SK-MEL-5 (cell line): ENCODE results near the gene EGFL7. TPM values are rescaled to one million over a fixed set of nuclear protein-coding genes. Genes with fewer than 3 reads are reported as not detected.

ENCODE experiments used
- DNase-seq: peaks from one replicate; pipeline ENCODE4 v3.0.0-alpha.2; 2016; ENCODE audit warnings: low read depth, low spot score
- in situ Hi-C: cut with HindIII; loops from 2 replicates; pipeline ENCODE4 v1.10.0; 2016; ENCODE audit warnings: low sequenced_read_pairs, high pct_unique_total_duplicates, low pct_unique_long_range_greater_than_20kb
- polyA plus RNA-seq, 2 experiments: library from polyadenylated mRNA; depleted of rRNA; stranded (reverse); fragments of >200 nt; gene quantifications; 2 replicates each; pipeline ENCODE4 v1.2.3, GENCODE V29; 2015
- total RNA-seq: library from RNA; depleted of rRNA; stranded (reverse); fragments of >200 nt; shearing (Covaris generic); gene quantifications from 2 replicates; pipeline ENCODE4 v1.2.3, GENCODE V29; 2014; rRNA removed

The EGFL7 gene
- total RNA-seq: 61.5 and 66.9 TPM in 2 replicates
- 149 and 171 TPM in 2 replicates for polyA plus RNA-seq (2015; cell fraction: cytosol; rRNA removed)
- 32.6 and 36.2 TPM in 2 replicates for polyA plus RNA-seq (2015; cell fraction: nucleus; rRNA removed)

DNA sequence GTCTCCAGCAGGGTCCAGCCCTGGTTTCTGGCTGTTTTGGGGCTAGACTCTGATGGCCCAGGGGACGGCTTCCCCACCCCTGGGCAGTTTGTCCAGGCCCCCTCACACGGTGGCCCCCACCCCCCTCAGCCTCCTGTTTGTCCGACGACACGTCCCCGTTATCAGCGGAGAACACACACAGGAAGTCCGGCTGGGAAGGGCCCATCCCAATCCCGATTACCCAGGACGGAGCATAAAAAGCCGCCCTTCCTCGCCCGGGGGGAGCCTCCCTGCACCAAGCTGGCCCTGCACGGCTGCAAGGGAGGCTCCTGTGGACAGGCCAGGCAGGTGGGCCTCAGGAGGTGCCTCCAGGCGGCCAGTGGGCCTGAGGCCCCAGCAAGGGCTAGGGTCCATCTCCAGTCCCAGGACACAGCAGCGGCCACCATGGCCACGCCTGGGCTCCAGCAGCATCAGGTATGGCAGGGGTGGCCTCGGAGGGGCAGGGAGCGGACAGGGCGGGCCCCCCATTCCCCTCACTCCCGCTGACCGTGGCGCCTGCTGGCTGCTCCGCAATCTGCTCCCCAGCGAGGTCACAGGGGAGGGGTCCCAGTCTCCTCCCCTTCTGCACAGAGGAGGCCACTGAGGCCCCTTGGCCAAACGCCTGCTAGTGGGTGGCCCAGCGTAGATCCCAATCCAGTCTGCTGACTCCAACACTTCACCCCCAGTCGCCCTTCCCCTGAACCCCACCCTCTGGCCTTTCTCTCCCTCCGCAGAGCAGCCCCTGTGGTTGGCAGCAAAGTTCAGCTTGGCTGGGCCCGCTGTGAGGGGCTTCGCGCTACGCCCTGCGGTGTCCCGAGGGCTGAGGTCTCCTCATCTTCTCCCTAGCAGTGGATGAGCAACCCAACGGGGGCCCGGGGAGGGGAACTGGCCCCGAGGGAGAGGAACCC, at the start of gene EGFL7:
TSS of gene EGFL7 (plus strand) at position 261 of the 926 bp plus-strand sequence. CDS start 5,367 bp downstream, outside the sequence.
- in situ Hi-C loops: no loop called here
- no peak for DNase-seq

DNA sequence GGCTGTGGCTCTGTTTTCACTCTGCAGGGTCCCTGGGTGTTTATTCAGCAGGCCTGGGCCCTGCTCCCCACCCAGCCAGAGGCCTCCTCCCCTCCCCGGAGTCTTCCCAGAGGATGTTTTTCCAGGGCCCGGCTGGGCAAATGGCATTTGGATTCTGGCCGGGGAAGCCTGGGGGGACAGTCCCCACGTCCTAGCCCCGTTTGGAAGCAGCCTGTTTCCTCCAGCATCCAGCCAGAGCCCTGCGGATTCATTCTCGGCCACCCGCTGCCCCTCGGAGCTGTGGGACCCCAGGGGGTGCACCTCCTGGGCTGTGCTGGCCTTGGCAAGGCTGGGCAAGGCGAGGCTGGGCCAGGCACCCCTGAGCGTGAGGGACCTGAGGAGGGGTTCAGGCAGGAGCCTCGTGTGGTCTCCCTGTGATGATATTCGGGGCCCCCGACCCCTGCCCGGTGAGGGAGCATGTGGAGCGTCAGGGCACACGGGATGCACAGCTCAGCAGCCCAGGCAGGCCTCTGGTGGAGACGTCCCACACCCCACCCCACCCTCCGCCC, 48.8 kb upstream of the EGFL7 start:
- DNase-seq: no peak
- in situ Hi-C loops: no loop called here

DNA sequence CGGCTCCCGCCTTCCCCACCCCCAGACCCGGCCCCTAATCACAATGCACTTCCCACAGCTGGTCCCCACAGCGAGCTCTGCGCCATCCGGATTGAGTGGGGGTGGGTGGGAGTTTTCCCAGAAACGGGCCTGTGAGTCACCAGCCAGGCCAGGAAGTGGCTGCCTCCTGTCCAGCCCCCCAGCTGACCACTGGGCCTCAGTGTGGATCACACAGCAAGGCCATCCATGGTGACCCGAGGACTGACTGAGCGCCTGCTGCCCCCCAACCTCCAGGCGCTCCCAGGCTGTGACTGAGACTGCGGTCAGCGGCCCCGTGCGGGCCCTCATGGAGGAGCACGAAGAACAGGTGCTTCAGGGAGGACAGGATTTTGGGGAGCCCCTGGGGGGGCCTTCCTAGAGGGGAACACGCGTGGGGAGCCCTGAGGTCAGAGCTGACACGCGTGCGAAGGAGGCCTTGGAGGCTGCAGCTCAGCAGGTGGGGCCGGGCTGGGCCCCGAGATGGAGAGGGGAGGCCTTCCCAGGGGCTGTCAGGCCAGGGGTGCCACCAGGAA, 48.3 kb upstream of the EGFL7 start:
- in situ Hi-C loops: no loop called here
- no peak for DNase-seq

DNA sequence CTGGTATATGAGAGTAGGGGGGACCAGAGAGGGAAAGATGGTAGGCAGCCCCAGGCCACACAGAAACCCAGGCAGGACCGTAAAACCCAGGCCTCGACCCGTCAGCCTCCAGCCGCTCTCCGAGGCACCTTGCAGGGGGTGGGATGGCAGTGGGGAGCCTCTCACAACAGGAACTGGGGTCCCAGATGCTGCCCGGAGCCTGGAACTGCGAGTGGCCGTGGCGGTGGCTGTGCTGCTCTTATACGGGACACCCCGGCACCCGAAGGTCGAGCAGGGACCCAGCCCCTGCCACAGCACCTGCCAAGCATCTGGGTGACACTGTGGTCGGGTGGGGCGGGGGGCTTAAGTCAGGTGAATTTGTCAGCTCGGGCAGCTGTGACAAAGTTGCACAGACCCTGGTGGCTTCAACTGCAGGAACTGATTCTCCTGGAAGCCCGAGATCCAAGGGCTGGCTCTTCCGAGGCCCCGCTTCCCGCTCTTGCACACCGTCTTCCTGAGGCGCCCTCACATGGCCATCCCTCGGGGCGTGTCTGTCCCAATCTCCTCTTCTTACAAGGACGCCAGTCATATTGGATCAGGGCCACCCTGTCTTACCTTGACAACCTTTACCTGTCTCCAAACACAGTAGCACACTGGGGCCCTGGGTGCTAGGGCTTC, 47.6 kb upstream of the EGFL7 start:
- DNase-seq: no peak
- in situ Hi-C loops: no loop called here

DNA sequence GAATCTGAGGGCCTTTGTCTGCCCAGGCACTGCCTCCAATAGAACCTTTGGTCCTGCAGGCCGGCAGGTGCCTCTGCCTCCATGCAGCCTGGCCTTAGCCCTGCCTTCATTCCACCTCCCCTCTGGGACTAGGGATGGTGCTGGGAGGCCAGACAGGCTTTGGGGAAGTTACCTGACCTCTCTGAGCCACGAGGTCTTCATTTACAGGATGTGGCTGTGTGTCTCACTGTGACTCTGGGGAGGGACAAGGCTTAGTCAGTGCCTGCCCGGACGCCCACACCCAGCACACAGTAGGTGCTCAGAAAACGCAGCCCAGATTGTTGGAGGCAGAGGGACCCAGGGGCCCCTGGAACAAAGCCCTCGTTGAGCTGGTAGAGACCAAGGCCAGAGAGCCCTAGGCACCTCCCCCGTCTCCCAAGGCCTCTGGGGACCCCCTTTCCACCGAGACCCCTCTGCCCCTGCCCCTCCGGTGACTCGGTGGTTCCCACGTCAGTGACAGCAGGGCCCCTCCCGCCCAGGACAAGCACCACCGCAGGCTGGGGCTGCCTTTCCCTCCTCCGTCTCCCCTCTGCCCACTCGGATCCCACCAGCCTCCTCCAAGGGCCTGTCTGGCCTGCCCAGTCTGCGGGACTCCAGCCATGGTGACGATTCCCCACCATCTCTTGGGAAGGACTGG, 46.9 kb upstream of the EGFL7 start:
- in situ Hi-C loops: no loop called here
- DNase-seq: no peak

DNA sequence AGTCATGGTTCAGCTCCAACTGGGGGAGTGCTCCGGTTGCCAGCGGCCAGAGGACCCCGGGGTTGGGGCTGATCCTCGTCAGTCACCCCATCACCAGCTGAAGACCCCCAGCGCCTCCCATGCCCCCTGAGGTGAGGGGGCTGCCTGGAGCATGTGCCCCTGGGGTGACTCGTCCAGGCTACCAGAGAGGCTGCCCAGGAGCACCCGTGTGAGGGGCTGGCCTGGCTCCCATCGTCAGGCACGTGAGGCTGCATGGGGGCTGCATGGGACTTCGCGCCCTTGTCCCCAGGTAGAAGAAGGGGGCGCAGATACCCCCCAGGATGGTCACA, 46.4 kb upstream of the EGFL7 start:
- DNase-seq: no peak
- in situ Hi-C loops: no loop called here

DNA sequence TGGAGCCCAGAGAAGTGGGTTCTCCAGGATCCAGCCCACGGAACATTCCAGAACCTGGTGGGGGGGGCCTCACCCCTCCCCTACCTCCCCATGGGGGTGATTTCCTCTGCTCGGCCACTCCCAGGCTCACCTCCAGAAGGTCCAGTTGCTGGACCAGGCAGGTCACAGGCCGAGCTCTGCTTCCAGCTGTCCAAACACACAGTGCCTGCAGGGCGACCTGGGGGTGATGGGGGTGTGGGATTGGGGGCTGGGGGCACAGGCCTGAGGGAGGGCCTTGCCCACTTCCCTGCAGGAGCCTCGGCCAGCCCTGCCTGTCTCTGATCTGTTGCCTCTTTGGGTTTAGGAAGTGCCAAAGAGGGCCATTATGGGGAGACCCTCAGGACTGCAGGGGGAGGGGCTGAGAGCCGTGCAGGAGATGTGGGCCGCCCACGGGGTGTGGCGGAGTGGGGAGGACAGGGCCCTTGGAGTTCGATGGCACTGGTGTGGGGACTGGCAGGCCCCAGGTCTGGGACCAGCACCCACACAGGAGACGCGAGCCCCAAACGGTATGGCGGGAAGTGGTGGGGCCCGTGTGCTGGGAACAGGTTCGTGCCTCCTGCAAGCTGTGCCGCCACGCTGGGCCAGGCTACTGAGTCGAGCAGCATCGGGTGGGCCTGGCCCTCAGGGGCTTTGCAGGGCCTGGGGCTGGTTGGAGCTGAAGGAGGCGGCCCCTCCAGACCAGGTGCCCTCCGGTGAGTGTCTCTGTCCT, 45.6 kb upstream of the EGFL7 start:
- DNase-seq: no peak
- in situ Hi-C loops: no loop called here

DNA sequence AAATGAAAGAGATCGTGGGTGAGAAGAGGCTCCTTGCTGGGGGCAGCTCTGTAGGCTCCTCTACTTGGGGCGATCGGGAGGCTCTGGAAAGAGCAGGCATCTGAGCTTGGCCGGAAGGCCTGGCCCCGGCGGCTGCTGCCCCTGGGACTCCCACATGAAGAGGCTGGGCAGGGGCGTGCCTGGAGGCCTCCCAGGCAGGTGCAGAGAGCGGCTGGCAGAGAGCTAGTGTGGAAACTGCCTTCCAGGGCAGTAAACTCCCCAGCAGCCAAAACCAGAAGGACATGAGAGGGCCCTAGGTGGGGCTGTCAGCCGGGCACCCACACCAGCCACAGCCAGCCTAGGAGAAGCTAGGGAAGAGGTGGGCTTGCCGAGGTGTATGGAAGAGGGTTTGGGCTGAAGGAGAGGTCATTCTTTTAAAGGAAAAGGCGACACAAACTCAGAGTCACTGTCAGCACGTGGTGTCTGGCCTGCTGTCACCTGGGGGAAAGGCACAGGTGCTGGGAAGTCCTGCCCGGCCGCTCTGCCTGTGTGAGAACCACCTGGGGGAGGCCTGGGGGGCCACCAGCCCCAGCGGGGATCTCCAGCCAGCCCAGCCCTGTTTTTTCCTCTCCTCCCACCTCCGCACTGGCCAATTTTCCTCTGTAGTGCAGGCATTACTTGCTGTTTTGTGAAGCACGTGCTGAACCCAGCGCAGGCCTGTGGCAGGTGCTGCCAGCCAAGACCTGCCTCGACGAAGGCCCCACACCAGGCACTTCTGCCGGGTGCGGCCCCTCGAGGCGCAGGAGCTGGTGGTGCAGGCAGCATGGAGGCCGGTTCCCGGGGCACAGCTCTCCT, 44.8 kb upstream of the EGFL7 start:
- DNase-seq: no peak
- in situ Hi-C loops: no loop called here

DNA sequence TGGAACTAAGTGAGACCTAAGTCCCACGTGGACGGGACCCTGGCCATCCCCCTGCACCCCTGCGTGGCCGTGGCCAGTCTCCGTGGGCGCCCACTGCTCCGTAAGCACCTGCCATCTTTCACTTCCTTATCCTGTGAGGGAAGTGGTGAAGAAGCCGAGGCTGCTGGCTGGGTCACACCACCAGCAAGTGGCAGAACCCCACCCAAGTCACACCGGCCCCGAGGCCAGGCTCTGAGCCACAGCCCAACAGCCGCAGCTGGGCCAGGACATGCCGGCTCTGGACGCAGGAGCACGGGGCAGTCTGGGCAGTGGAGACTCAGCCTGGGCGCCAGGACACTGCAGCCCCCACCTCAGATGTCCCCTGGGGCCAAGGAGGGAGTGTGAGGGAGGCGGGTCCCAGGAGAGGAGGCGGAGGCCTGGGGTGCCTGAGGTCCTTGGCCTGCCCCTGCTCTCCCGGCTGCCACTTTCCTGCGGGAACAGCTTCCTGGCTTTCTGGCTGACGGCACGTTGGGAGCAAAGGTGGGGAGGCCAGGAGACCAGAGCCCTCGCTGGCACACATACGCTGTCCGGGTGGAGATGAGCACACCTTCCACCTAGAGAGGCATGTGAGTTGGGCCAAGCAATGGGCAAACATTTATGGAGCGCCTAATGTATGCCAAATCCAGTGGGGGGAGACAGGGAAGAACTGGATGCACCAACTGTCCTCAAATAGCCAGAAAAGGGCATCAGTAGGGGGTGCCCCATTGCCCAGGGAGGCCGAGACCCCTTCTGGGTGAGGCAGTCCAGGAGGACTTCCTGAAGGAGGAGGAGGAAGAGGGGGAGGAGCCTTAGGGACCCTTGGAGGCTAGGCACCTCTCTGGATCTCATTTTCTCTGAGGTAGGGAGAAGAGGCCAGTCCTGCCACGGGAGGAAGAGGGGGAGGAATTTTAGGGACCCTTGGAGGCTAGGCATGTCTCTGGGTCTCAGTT, 43.9 kb upstream of the EGFL7 start:
- in situ Hi-C loops: no loop called here
- no peak for DNase-seq

DNA sequence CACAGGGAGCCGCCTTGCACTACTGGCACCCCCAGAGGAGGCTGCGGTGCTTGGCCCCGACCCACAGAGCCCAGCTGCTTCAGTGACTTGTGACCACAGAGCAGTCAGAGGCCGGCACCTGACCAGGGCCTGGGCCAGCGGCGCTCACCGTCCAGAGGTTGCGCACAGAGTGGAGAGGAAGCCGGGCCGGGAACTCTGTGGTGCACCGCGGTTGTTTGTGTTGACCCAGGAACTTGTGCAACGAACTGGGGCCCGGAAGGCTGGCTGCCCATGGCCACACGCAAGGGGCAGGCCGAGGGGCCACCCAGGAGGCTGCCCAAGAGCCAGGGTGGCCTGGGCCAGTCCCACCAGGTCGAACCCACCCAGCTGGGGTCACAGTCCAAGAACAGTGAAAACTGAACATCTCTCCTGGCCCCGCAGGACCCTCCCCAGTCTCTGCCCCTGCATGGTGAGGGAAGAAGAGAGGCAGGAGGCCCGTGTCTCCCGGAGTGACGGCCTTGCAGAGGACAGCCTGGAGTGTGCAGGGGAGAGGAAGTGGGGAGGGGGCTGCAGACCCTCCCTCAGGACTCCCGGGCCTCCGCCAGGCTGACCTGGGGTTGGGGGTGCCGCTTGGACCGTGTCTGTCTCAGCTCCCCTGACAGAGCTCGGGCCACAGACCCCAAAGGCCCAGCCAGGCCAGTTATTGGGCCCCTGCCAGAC, 42.8 kb upstream of the EGFL7 start:
- no peak for DNase-seq
- in situ Hi-C loops: no loop called here

DNA sequence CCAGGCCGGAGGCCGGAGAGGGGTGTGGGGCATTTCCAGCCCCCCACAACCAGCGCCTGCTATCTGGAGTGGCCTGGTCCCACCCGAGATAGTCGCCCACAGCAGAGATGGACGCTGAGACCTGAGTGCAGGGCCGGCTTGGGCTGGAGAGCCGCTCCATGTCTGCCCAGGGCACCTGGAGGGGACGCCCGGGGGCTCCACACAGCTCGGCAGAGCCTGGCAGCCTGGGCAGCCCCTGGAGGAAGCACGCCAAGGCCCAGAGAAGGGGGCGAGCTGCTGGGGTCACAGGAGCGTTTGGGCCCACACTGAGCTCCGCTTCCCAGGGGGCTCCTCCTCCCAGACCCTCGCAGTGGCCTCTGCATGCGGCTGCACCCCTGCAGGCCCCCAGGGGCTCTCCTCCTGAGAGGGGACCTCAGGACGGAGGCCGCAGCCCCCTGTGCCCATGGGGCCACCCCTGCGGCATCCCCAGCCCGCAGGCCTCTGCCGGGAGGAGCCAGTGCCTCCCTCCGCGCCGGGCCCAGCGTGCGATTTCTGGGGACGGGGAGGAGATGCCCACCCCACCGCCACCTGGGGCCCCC, 42.2 kb upstream of the EGFL7 start:
- no peak for DNase-seq
- in situ Hi-C loops: no loop called here

DNA sequence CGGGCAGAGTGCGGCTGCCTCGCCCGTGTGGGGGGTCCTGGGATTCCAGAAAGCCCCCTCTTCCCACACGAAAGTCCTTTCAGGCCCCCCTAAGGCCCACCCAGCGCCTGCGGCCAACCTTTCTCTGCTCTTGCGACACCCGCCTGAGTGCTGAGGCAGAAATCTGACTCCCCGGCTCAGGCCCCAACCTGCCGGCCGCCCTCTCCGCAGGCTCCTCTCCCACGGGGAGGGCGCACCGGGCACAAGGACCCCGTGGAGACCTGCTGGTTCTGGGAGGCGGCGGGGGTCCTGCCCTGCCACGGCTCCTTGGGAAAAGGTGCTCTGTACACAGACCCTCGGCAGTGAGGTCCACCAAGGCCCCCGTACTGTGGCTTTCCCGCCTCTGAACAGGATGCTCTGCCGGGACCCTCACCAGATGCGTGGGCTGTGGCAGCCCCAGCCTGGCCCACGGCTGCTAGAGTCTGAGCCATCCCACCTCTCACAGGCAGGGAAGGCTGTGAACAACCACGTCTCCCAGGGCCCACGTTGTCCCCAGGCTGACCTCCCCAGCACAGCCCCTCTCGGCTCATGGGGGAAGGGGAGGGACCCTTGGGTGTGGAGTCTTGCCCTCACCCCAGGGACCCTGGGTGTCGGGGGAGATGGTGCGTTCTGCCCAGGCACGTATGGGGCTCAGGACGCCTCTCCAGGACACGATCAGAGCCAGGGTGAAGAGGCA, 41.5 kb upstream of the EGFL7 start:
- in situ Hi-C loops: no loop called here
- no peak for DNase-seq

DNA sequence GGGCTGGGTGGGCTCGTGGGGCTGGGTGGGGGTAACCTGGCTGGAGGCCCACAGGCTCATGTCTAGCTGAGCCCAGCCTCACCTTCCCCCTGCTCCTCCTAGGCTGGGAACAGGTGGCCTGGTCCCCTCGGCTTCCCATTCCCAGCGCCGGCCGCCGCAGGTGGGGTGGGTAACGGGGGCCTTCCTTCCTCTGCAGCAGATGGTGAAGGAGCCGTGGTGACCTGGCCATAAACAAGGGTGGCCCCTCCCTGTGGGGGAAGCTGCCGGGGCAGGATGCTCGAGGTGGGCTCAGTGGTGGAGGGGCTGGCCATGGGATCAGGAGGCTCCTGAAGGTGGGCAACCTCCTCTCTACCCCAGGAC, 41.0 kb upstream of the EGFL7 start:
- in situ Hi-C loops: no loop called here
- no peak for DNase-seq

DNA sequence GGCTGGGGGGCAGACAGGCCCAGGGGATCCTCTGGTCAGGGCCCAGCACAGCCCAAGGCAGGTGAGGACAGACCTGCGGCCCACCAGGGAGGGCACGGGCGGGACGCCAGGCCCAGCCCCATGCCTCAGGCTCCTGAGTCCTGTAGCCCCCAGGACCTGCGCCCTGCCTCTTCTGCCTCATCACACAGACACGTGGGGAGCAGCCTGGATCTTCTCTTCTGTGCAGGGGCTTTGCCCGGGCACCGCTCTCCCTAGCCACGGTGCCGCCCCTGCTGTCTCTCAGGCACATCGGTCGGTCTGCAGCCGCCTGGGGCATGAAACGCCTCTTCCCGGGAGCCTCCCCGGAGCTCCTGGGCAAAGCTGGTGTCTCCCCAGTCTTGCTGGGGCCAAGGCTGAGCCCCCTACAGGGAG, 40.2 kb upstream of the EGFL7 start:
- in situ Hi-C loops: no loop called here
- DNase-seq: no peak
